Effector memory CD8-positive, alpha-beta T cell (primary cell): ENCODE data around the gene HECW1.
"Not testable (repeated sequence)": the region's sequence is repeated elsewhere in the genome, so short reads cannot be mapped to it uniquely, and the experiment has no call there.

ENCODE experiments used
- ATAC-seq: fragments of 150-1000 bp; cut with Tn5 transposase; replicated peaks from 2 replicates; pipeline ENCODE4 v1.10.0; 2021; ENCODE audit warnings: mild to moderate bottlenecking, moderate library complexity
- DNase-seq, 3 experiments: peaks; one replicate each; pipeline ENCODE4 v3.0.0; 2021
- H3K27ac Mint-ChIP-seq, 2 donors: one replicate each; pipeline ENCODE4 v1.8.0; 2022; ENCODE audit warnings: mild to moderate bottlenecking in 2 of 2, mixed read lengths in 2 of 2, moderate library complexity in 2 of 2
- H3K27me3 Mint-ChIP-seq, 2 donors: one replicate each; pipeline ENCODE4 v1.8.0; 2022; ENCODE audit warnings: mixed read lengths in 2 of 2
- H3K36me3 Mint-ChIP-seq: one replicate; pipeline ENCODE4 v1.8.0; 2022; ENCODE audit warnings: mild to moderate bottlenecking, moderate library complexity, mixed read lengths; ENCODE audit not compliant: insufficient read depth
- H3K4me1 Mint-ChIP-seq, 2 donors: one replicate each; pipeline ENCODE4 v1.8.0; 2022; ENCODE audit warnings: low read depth in 2 of 2, mixed read lengths in 2 of 2
- H3K4me3 Mint-ChIP-seq, 2 donors: one replicate each; pipeline ENCODE4 v1.8.0; 2022; ENCODE audit warnings: mild to moderate bottlenecking in 2 of 2, mixed read lengths in 2 of 2, moderate library complexity in 2 of 2
- H3K9me3 Mint-ChIP-seq, 2 donors: one replicate each; pipeline ENCODE4 v1.8.0; 2022; ENCODE audit warnings: mixed read lengths in 2 of 2

Gene HECW1

DNA sequence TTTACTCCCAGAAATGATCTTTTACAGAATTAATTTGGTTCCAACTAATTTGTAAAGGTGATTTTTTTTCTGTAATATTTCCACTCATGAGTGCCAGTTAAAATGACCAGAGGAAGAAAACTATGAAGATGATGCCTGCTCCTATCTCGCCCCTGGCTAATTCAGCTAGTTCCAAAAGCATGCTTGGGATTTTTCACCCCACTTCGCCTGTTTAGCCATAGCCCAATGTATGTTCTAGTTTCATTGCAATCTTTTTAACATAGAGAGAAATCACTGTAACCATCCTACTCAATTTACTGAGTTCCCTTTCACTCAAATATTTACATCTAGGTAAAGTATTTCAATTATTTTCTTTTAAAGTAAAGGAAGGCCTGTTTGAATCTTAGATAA is 447.5 kb downstream of the HECW1 start:
- no peak for ATAC-seq
- Mint-ChIP-seq H3K4me1 (no peaks in the 10 kb centered on the region), H3K27ac (no peak overlapping the region), H3K27me3 (peaks cover 38 to 51% of the 10 kb centered on the region in 2 donors), H3K4me3 (no peak overlapping the region), H3K36me3 (no peaks in the 10 kb centered on the region), H3K9me3 (no peaks in the 10 kb centered on the region)
- no peak for DNase-seq

DNA sequence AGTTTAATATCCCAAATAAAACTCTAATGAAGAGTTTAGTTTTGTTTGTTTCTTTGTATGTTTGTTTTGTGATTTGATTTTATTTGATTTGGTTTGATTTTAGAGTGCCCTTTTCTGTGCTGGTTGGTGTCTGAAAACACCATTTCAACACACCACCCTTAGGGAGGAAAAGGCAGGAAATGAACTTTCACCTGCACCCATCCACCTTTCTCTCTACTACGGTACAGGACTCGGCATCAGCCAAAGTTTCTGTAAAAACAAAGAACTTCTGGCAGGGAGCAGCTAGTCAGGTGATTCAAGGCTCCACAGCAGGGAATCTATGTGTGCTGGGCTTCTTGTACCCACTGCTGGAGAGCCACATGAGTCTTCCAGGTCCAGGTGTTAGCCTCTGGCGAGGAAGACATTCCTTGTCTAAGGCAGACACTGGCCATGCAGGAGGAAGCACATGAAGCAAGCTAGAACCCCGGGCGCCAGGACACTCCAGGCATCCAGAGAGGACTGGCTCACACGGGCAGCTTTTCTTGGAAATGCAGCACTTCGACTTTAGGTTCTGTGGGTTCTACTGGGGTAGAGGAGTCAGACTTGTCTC is 448.4 kb downstream of the HECW1 start:
- H3K36me3 Mint-ChIP-seq = no peaks in the 10 kb centered on the region
- ATAC-seq (no peak), DNase-seq (no peak)
- H3K4me1 Mint-ChIP-seq = no peaks in the 10 kb centered on the region
- H3K4me3 Mint-ChIP-seq = no peak overlapping the region
- peaks cover 41 to 48% of the 10 kb centered on the region in 2 donors for H3K27me3 Mint-ChIP-seq
- no peaks in the 10 kb centered on the region for H3K9me3 Mint-ChIP-seq
- no peak overlapping the region for H3K27ac Mint-ChIP-seq

DNA sequence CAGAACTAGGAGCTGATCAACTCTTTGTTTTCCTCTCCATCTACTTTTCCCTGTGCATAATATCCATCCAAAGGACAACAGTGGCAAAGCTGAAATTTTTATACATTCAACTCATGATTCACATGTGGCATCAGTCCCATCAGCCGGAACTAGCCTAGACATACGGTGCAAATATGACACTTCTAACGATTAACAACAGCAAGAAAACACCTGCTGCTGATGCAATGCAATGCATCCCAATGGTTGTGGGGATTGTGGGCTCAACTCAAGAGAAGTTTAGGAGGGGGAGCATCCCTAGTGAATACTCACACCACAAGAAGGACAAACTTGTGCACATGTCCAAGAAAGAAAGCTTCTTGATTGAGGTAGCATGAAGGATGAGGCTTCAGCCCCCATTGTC is 449.9 kb downstream of the HECW1 start:
- ATAC-seq = no peak
- Mint-ChIP-seq H3K36me3 (no peaks in the 10 kb centered on the region), H3K4me1 (no peaks in the 10 kb centered on the region), H3K9me3 (no peaks in the 10 kb centered on the region), H3K4me3 (no peak overlapping the region), H3K27me3 (peaks cover 39 to 42% of the 10 kb centered on the region in 2 donors), H3K27ac (no peak overlapping the region)
- no peak for DNase-seq

DNA sequence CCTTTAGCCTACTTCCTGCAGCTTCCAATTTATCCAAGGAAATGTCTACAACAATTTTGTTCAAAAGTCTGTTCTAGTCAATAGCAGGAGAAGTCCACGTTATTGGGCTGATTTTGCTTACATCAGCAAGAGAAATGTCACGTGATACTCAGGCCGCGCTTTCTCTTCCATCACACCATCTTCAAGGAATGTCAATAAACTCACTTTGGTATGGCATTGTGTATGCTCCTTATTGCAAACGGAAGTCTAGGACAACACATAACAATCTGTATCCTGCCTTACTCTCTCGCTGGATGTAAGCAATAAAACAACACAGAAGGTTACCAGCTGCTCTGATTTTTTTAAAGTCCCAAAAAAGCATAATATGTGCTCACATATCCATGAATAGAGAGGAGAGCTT is 453.3 kb downstream of the HECW1 start:
- peaks cover 36 to 39% of the 10 kb centered on the region in 2 donors for H3K27me3 Mint-ChIP-seq
- no peak for ATAC-seq
- H3K9me3 Mint-ChIP-seq = no peaks in the 10 kb centered on the region
- no peak for DNase-seq
- H3K27ac Mint-ChIP-seq = no peak overlapping the region
- H3K4me3 Mint-ChIP-seq = no peak overlapping the region
- H3K36me3 Mint-ChIP-seq = no peaks in the 10 kb centered on the region
- no peaks in the 10 kb centered on the region for H3K4me1 Mint-ChIP-seq

DNA sequence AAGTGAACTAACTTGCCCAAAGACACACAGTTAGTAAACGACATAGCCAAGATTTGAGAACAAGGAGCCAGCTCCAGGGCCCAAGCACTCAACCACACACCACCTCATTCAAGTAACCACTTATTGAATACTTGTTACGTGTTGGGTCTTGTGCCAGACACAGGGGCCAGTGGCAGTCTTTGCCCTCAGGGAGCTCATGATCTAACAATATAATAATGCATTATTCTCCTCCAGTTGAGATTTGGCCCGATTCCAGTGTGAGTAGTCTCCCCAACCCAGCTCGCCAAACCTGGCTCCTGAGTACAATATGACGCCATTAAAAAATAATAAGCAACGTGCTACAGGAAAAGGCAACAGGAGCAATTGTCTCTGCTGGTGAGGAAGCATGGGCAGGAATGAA is 456.1 kb downstream of the HECW1 start:
- ATAC-seq (no peak), DNase-seq (no peak)
- Mint-ChIP-seq H3K4me1 (peaks cover 0 to 1% of the 10 kb centered on the region in 2 donors), H3K27me3 (peaks cover 9 to 12% of the 10 kb centered on the region in 2 donors), H3K4me3 (no peak overlapping the region), H3K27ac (no peak overlapping the region), H3K36me3 (no peaks in the 10 kb centered on the region), H3K9me3 (no peaks in the 10 kb centered on the region)

DNA sequence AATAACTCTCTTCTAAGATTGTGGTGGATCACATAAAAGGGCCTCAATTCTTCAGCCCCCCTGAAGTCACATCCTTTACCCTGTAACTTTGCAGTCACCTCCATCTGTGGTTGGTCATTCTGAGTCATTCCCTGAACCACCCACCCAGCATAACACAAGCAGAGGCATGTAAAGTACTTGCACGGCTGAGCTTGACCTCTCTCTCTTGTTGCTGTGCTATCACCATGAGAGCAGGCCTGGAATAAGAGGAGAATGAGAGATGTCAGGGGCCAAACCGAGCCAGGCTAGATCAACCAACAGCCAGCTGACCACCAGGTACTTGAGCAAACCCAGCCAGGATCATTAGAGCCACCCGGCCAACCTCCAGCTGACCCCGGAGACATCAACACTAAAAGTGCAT is 457.0 kb downstream of the HECW1 start:
- Mint-ChIP-seq H3K9me3 (no peaks in the 10 kb centered on the region), H3K36me3 (no peaks in the 10 kb centered on the region), H3K27ac (no peak overlapping the region), H3K4me3 (no peak overlapping the region), H3K4me1 (peaks cover 0 to 1% of the 10 kb centered on the region in 2 donors), H3K27me3 (peaks cover 7 to 12% of the 10 kb centered on the region in 2 donors)
- no peak for DNase-seq
- ATAC-seq = no peak

DNA sequence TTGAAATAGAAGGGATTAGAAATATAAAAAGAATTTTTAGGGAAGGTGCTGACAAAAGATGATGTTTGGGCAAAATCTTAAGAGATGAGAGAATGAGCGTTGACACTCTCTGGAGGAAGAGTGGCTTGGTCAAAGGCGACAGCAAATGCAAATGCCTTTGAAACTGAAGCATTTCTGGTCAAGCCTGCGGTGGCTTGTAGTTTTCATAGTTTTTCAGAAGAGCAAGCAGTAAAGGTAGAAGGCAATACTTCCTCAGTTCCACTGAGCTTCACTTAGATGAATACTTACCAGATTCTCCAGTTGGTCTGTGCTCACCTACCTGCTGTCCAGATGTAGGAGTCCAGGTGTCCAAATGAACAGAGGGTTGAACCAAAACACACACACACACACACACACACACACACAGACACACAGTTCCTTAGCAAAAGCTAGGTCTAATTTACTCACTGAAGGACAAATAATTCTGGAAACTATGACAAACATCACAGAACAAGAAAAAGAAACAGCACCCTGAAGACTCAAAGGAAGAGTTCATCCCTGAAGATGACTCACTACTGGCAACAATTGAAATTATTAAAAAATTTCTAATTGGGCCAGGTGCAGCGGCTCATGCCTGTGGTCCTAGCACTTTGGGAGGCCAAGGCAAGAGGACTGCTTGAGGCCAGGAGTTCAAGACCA is 458.4 kb downstream of the HECW1 start:
- H3K27me3 Mint-ChIP-seq = peaks cover 0 to 3% of the 10 kb centered on the region in 2 donors
- ATAC-seq = no peak
- no peaks in the 10 kb centered on the region for H3K9me3 Mint-ChIP-seq
- no peak overlapping the region for H3K27ac Mint-ChIP-seq
- no peak overlapping the region for H3K4me3 Mint-ChIP-seq
- H3K4me1 Mint-ChIP-seq = peaks cover 0 to 1% of the 10 kb centered on the region in 2 donors
- no peaks in the 10 kb centered on the region for H3K36me3 Mint-ChIP-seq
- DNase-seq = no peak

DNA sequence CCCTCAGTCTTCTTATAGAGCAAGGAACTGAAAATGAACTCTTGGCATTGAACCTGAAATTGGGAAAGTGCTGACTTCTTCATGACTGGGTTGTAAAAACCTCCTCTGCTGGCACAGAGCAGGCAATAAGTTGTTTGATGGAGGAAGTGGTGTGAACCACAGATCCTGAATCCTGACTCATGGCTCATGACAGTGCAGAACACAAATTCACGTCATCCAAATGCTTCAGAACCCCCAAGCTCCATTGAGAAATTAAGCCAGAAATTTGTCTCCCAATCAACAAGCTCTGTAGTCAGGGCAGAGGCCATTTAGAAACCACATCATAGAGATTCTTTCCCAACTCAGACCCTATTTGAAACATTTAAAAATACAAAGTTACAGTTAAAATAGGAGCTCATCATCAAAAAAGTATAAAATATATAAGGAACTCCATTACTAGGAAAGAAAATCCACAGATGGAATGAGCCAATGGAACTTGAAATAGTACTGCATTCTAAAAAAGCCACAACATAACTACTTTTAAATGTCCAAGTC is 460.1 kb downstream of the HECW1 start:
- no peaks in the 10 kb centered on the region for H3K9me3 Mint-ChIP-seq
- no peak overlapping the region for H3K27ac Mint-ChIP-seq
- peak; percentile 62 for ATAC-seq

DNA sequence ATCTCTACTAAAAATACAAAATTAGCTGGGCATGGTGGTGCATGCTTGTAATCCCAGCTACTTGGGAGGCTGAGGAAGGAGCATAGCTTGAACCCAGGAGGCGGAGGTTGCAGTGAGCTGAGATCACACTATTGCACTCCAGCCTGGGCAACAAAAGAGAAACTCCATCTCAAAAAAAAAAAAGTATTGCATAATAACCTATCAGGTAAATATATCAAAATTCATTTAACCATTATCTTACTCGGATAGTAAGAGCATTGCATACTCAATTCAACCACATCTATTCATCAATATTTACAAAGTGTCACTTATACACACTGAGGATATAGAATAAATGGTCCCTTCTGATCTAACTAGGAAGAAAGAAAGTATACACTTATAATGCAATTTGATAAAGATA is 461.4 kb downstream of the HECW1 start:
- ATAC-seq, DNase-seq, H3K4me1 Mint-ChIP-seq, H3K9me3 Mint-ChIP-seq, H3K27me3 Mint-ChIP-seq, H3K36me3 Mint-ChIP-seq, H3K27ac Mint-ChIP-seq, H3K4me3 Mint-ChIP-seq: not testable (repeated sequence)

More for the DNA sequence above, 460.1 kb downstream of the HECW1 start:
- H3K27me3 Mint-ChIP-seq = no peaks in the 10 kb centered on the region
- no peaks in the 10 kb centered on the region for H3K36me3 Mint-ChIP-seq
- DNase-seq = no peak
- H3K4me3 Mint-ChIP-seq = no peak overlapping the region
- peaks cover 0 to 1% of the 10 kb centered on the region in 2 donors for H3K4me1 Mint-ChIP-seq

DNA sequence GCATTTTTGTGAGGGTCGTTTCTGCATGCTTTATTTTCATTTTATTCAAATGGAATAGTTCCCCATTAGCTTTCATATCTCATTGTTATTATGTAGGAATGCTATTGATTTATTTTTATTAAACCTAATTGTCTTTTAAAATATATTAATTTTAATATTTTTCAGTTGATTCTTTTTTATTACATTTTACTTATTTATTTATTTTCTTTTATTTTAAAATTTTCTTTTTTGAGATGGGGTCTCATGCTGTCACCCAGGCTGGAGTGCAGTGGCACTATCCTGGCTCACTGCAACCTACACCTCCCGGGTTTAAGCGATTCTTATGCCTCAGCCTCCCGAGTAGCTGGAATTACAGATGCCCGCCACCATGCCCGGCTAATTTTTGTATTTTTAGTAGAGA is 463.1 kb downstream of the HECW1 start:
- DNase-seq = no peak
- Mint-ChIP-seq H3K36me3 (no peaks in the 10 kb centered on the region), H3K27me3 (no peaks in the 10 kb centered on the region), H3K4me3 (no peak overlapping the region), H3K9me3 (no peaks in the 10 kb centered on the region), H3K27ac (no peak overlapping the region), H3K4me1 (peaks cover 0 to 1% of the 10 kb centered on the region in 2 donors)
- no peak for ATAC-seq

DNA sequence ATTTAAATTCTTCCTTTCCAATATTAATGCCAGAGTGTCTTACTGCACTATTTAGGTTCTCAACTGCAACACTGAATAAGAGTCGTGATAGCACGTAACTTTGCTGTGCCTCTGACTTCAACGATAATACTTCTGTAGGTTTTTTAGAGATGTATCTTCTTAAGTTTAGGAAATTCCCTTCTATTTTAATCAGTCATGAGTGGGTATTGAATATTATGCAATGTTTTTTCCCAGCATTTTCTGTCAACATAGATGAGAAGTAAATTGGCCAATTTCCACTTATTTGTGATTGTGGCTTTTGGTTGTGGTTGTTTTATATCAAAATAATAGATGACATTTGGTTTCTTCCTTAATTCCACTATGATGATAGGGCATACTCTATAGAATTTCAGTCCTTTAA is 463.8 kb downstream of the HECW1 start:
- no peak overlapping the region for H3K27ac Mint-ChIP-seq
- H3K9me3 Mint-ChIP-seq = no peaks in the 10 kb centered on the region
- ATAC-seq = no peak
- DNase-seq = no peak
- H3K4me1 Mint-ChIP-seq = peaks cover 0 to 1% of the 10 kb centered on the region in 2 donors
- H3K27me3 Mint-ChIP-seq = peaks cover 0 to under 1% of the 10 kb centered on the region in 2 donors
- H3K36me3 Mint-ChIP-seq = no peaks in the 10 kb centered on the region
- H3K4me3 Mint-ChIP-seq = no peak overlapping the region

DNA sequence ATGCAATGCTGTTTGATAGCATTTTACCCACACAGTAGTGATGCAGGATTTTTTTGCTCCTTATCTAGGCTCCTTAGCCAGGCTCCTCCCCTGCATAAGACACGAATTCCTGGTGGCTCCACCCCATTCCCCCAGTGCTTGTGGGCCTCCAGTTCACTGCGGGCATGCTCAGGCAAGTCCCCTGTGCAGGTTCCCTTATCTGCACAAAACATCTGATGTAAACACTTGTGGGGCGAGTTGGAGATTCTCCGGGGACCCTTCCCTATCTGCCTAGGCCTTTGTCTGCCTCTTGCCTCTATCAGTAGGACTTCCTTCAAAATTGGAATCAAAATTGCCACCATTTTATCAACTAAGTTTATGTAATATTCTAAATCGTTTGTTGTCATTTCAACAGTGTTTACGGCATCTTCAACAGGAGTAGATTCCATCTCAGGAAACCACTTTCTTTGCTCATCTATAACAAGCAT is 465.1 kb downstream of the HECW1 start:
- H3K4me1 Mint-ChIP-seq = peaks cover 2 to 9% of the 10 kb centered on the region in 2 donors
- ATAC-seq (no peak), DNase-seq (no peak)
- H3K36me3 Mint-ChIP-seq = peaks cover 5% of the 10 kb centered on the region
- no peaks in the 10 kb centered on the region for H3K9me3 Mint-ChIP-seq
- peaks cover 0 to 11% of the 10 kb centered on the region in 2 donors for H3K27me3 Mint-ChIP-seq
- no peak overlapping the region for H3K4me3 Mint-ChIP-seq
- no peak overlapping the region for H3K27ac Mint-ChIP-seq

DNA sequence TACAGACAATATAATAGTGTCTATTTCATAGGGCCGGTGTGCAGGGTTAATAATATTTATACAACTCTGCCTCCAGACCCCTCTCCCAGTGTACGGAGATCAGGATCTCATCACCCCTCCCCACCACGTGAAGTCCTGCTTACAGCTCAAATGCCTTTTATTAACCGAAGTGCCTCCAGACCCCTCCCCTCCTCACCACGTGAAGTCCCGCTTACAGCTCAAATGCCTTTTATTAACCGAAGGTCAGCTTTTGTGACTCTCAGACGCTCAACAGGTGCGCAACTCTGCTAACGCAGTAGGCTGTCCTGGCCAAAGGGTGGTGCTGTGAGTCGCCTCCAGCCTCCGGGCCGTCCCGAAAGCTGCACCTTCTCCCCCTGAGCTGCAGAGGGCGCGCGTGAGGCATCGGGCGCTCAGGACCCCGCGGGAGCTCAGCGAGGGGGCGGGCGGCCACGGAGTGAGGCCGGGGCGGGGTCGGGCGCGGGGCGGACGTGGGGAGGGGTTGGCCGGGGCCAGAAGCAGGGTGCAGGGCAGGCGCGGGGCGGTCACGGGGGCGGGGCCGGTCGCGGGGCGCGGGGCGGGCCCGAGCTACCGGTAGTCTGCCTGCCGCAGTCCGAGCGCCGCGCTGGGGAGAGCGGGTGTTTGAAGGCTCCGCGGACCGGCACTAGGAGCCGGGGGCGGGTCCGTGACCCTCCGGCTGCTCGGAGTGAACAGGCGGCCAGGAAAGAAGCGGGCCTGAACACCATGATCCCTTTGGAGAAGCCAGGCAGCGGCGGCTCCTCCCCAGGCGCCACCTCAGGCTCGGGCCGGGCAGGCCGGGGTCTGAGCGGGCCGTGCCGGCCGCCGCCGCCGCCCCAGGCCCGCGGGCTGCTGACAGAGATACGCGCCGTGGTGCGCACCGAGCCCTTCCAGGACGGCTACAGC is 470.3 kb downstream of the HECW1 start, which contains the start of gene STK17A:
TSS of gene STK17A (plus strand) at position 606 of the 921 bp plus-strand sequence. CDS start at position 742, 136 bp downstream.
- peaks cover 12 to 32% of the 10 kb centered on the region in 2 donors for H3K4me1 Mint-ChIP-seq
- peak within 1 kb of the TSS; percentile 98 to 99 for H3K27ac Mint-ChIP-seq

More for the DNA sequence above, 470.3 kb downstream of the HECW1 start, which contains the start of gene STK17A:
- ATAC-seq (peak; percentile 64), DNase-seq (peak; percentile 93 to 97 (median 96))
- peaks cover 53% of the 10 kb centered on the region for H3K36me3 Mint-ChIP-seq
- H3K9me3 Mint-ChIP-seq = no peaks in the 10 kb centered on the region
- H3K27me3 Mint-ChIP-seq = peaks cover 0 to 11% of the 10 kb centered on the region in 2 donors
- peak within 1 kb of the TSS; percentile 92 to 96 for H3K4me3 Mint-ChIP-seq
